SU-DHL-6 (cell line): ENCODE data around the gene COPE.
"Not testable (repeated sequence)": the region's sequence is repeated elsewhere in the genome, so short reads cannot be mapped to it uniquely, and the experiment has no call there.

Experiments
- H2AFZ ChIP-seq: fragments of 200-600 bp; sonication (generic); 2 replicates; pipeline ENCODE4 v1.6.1; 2014; ENCODE audit warnings: low read depth, mild to moderate bottlenecking, moderate library complexity, mixed read lengths, antibody characterized with exemption, low read length; ENCODE audit not compliant: severe bottlenecking
- H3F3A ChIP-seq: fragments of 200-600 bp; shearing (Covaris generic); 2 replicates; pipeline ENCODE4 v1.6.0; 2016; ENCODE audit warnings: antibody characterized with exemption, mild to moderate bottlenecking; ENCODE audit not compliant: insufficient read depth
- H3K27ac ChIP-seq: fragments of 200-600 bp; sonication (generic); 2 replicates; pipeline ENCODE4 v1.5.1; 2016; ENCODE audit warnings: low read depth, mild to moderate bottlenecking, low read length, moderate library complexity, mixed read lengths
- H3K27me3 ChIP-seq: fragments of 200-600 bp; sonication (generic), shearing (Covaris generic); 2 replicates; pipeline ENCODE4 v1.6.0; 2014; ENCODE audit warnings: mild to moderate bottlenecking, low read length
- H3K36me3 ChIP-seq: fragments of 200-600 bp; sonication (generic); 2 replicates; pipeline ENCODE4 v1.6.1; 2014; ENCODE audit warnings: mild to moderate bottlenecking, low read length, mixed read lengths
- H3K4me2 ChIP-seq: fragments of 300-600, 200-600 bp; shearing (Covaris generic), sonication (generic); 2 replicates; pipeline ENCODE4 v1.6.0; 2014; ENCODE audit warnings: low read length, low read depth, mild to moderate bottlenecking; ENCODE audit not compliant: poor library complexity, severe bottlenecking
- H3K4me3 ChIP-seq: fragments of 200-600 bp; sonication (generic); 2 replicates; pipeline ENCODE4 v1.5.1; 2014; ENCODE audit warnings: antibody characterized with exemption, low read length, mild to moderate bottlenecking, mixed read lengths; ENCODE audit not compliant: insufficient read depth, poor library complexity, severe bottlenecking
- H3K79me2 ChIP-seq: fragments of 200-600 bp; sonication (generic); 2 replicates; pipeline ENCODE4 v1.6.1; 2014; ENCODE audit warnings: mild to moderate bottlenecking, low read length, moderate library complexity; ENCODE audit not compliant: insufficient read depth
- H3K9ac ChIP-seq: fragments of 200-600 bp; sonication (generic); 2 replicates; pipeline ENCODE4 v1.7.0; 2014; ENCODE audit warnings: mild to moderate bottlenecking, low read length
- H3K9me2 ChIP-seq: fragments of 200-600 bp; sonication (generic); replicated peaks from 2 replicates; pipeline ENCODE4 v1.6.1; 2014; ENCODE audit warnings: low read length; ENCODE audit not compliant: insufficient read depth
- H3K9me3 ChIP-seq: fragments of 200-600 bp; sonication (generic); 2 replicates; pipeline ENCODE4 v1.6.1; 2014; ENCODE audit warnings: low read length, mixed read lengths; ENCODE audit not compliant: insufficient read depth
- H4K20me1 ChIP-seq: fragments of 200-600 bp; sonication (generic); 2 replicates; pipeline ENCODE4 v1.6.1; 2014; ENCODE audit warnings: low read depth, mild to moderate bottlenecking, antibody characterized with exemption, low read length, moderate library complexity, mixed read lengths
- CTCF ChIP-seq: fragments of 200-600 bp; sonication (generic); IDR thresholded peaks from one replicate; pipeline ENCODE4 v1.5.1; 2017; ENCODE audit warnings: antibody characterized with exemption, mild to moderate bottlenecking, low read length, moderate library complexity; ENCODE audit not compliant: insufficient read depth, poor library complexity, severe bottlenecking
- EZH2phosphoT487 ChIP-seq: fragments of 200-600 bp; sonication (generic), shearing (Covaris generic); conservative IDR thresholded peaks from 2 replicates; pipeline ENCODE4 v1.6.1; 2018; ENCODE audit warnings: mild to moderate bottlenecking, antibody characterized with exemption, low read length, moderate library complexity, mixed read lengths

COPE gene

GRCh38 chr19:18905058-18905456 lies 14.1 kb downstream of the COPE start:
- no peaks in the 10 kb centered on the region for H3K36me3 ChIP-seq
- no peak overlapping the region for H3K4me3 ChIP-seq
- no peaks in the 10 kb centered on the region for H3F3A ChIP-seq
- H3K4me2 ChIP-seq: no peak overlapping the region
- H3K27me3 ChIP-seq: no peaks in the 10 kb centered on the region
- TF ChIP-seq EZH2phosphoT487 (no peak), CTCF (no peak)
- H3K27ac ChIP-seq: no peak overlapping the region
- no peaks in the 10 kb centered on the region for H4K20me1 ChIP-seq
- no peak overlapping the region for H3K9ac ChIP-seq
- no peaks in the 10 kb centered on the region for H3K9me2 ChIP-seq
- H3K9me3 ChIP-seq: no peaks in the 10 kb centered on the region
- no peak overlapping the region for H2AFZ ChIP-seq
- H3K79me2 ChIP-seq: no peaks in the 10 kb centered on the region

- H3K79me2 ChIP-seq: no peaks in the 10 kb centered on the region
These were observed 14.7 kb downstream of the COPE start for GRCh38 chr19:18904334-18905057.

GRCh38 chr19:18903156-18904037 lies 15.8 kb downstream of the COPE start:
- no peaks in the 10 kb centered on the region for H3K79me2 ChIP-seq
- TF ChIP-seq CTCF (no peak), EZH2phosphoT487 (no peak)
- no peaks in the 10 kb centered on the region for H4K20me1 ChIP-seq
- no peaks in the 10 kb centered on the region for H3K9me2 ChIP-seq
- H3K36me3 ChIP-seq: no peaks in the 10 kb centered on the region
- H3K4me2 ChIP-seq: no peak overlapping the region
- no peaks in the 10 kb centered on the region for H3K9me3 ChIP-seq
- no peak overlapping the region for H2AFZ ChIP-seq
- H3K27me3 ChIP-seq: no peaks in the 10 kb centered on the region
- H3K27ac ChIP-seq: no peak overlapping the region
- no peak overlapping the region for H3K9ac ChIP-seq
- no peak overlapping the region for H3K4me3 ChIP-seq
- H3F3A ChIP-seq: no peaks in the 10 kb centered on the region

More at GRCh38 chr19:18904334-18905057, 14.7 kb downstream of the COPE start:
- Histone ChIP-seq H3K4me2 (no peak overlapping the region), H3K9me2 (no peaks in the 10 kb centered on the region), H3K36me3 (no peaks in the 10 kb centered on the region), H2AFZ (no peak overlapping the region), H3K9ac (no peak overlapping the region), H3K9me3 (no peaks in the 10 kb centered on the region), H3K27me3 (no peaks in the 10 kb centered on the region), H4K20me1 (no peaks in the 10 kb centered on the region), H3F3A (no peaks in the 10 kb centered on the region), H3K4me3 (no peak overlapping the region), H3K27ac (no peak overlapping the region)
- TF ChIP-seq EZH2phosphoT487 (no peak), CTCF (no peak)

- not testable (repeated sequence) for H3K9me3 ChIP-seq, H4K20me1 ChIP-seq, H2AFZ ChIP-seq, H3K27me3 ChIP-seq, H3K79me2 ChIP-seq, H3K36me3 ChIP-seq, H3K9ac ChIP-seq, H3K4me2 ChIP-seq, H3K27ac ChIP-seq, H3F3A ChIP-seq, H3K4me3 ChIP-seq, H3K9me2 ChIP-seq
These were observed 16.7 kb downstream of the COPE start for GRCh38 chr19:18902519-18902918.
